ENCODE data around the gene PRR20A.
"Not testable (repeated sequence)": the region's sequence is repeated elsewhere in the genome, so short reads cannot be mapped to it uniquely, and the experiment has no call there.

The PRR20A gene

DNA sequence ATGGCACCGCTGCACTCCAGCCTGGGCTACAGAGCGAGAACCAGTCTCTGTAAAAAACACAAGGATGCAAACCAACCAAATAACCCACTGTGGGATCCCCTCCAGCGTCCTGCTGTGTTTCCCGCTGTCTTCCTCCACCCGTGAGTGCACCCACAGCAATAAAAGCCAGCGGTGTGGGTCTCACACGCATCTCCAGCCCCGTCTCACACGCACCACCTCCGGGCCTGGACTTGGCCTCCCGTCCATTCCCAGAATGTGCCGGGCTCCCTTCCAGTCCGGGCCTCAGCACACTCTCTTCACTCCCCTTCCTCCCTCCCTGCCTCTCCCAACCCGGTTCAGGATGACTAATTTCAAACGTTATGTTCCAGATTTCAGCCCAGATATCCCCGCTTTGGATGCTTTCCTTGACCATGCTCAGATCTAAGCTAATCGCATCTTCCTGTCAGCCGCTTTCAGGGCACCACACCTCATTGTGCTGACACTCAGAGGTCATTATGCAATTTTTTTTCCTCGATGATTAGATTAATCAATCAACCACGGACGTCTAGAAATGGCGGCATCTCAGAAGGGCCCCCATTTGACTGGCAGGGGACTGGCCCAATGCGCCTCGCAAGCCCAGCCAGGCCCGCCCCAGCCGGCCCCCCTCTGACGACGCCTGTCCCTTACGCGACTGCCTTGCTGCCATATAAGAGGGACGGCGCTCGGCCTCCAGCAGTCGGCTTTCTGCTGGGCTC lies at the start of gene PRR20A:
PRR20A (plus strand) TSS at position 684 of the 734 bp plus-strand sequence. CDS start 387 bp downstream, outside the sequence.
- DNase-seq: not testable (repeated sequence)

- no peak for DNase-seq
These were observed 25.8 kb upstream of the PRR20A start for GRCh38 chr13:57114945-57115344.

- DNase-seq: no peak
These were observed 17.0 kb upstream of the PRR20A start for GRCh38 chr13:57123681-57124080.

DNA sequence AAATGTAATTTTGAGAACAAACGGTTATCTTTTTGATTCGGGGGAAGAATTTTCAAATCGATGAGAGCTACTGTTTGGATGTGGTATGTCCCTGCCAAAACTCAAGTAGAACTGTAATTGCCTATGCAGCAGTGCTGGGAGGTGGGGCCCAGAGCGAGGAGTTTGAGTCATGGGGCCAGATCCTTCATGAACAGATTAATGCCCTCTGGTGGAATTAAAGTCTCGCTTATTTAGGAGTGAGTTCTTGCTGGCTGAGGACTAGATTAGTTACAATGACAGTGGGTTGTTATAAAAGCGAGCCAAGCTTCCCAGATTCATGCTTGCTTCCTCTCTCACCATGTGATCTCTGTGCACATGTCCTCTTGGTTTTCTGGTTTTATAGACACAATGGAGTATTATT lies 11.8 kb upstream of the PRR20A start:
- no peak for DNase-seq

- no peak for DNase-seq
These were observed 4.6 kb upstream of the PRR20A start for GRCh38 chr13:57136093-57136492.

DNA sequence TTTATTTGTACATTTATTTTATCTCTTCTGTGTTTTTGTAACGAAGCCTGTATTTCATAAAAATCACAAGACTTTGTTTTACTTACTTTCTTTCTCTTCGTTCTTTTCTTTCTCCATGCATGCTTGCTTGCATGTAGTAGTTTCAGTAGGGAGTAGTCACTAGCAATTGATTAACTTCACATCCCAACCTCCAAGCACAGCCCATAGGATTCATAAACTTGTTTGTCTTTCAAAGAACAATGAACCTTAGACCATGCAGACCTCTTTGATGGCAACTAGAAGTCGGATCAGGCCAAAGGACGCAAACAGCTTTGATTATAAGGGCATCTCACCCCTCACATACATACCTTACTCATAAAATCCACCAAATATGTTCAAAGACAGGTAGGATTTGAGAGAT lies 3.1 kb upstream of the PRR20A start:
- no peak for DNase-seq

DNA sequence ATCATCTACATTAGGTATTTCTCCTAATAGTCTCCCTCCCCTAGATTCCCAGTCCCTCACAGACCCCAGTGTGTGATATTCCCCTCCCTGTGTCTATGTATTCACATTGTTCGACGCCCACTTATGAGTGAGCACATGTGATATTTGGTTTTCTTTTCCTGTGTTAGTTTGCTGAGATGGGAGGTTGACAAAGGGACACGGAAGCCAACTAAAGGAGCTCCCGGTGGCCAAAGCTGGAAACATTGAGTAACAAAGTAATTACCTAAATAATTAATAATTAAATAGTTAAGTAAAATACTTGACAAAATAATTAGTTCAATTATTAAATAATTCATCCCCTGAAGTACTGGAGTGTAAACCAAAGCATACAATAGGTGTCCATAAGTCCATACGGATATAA lies 1.7 kb upstream of the PRR20A start:
- DNase-seq: no peak

- not testable (repeated sequence) for DNase-seq
These were observed 937 bp upstream of the PRR20A start for GRCh38 chr13:57139781-57140180.

- DNase-seq: not testable (repeated sequence)
These were observed 6.5 kb downstream of the PRR20A start, which contains the start of gene PRR20B for GRCh38 chr13:57147188-57147587. Gene PRR20B, plus strand, starts transcription at chr13:57147488. Its CDS starts 387 bp downstream, at chr13:57147875.

- not testable (repeated sequence) for DNase-seq
These were observed 7.4 kb downstream of the PRR20A start for GRCh38 chr13:57148106-57148505.

DNA sequence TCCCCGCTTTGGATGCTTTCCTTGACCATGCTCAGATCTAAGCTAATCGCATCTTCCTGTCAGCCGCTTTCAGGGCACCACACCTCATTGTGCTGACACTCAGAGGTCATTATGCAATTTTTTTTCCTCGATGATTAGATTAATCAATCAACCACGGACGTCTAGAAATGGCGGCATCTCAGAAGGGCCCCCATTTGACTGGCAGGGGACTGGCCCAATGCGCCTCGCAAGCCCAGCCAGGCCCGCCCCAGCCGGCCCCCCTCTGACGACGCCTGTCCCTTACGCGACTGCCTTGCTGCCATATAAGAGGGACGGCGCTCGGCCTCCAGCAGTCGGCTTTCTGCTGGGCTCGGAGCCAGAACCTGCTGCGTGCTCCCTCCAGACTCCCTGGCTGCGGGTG lies 13.0 kb downstream of the PRR20A start, which contains the start of gene PRR20C:
PRR20C (plus strand) TSS at position 301 of the 400 bp plus-strand sequence. CDS start 387 bp downstream, outside the sequence.
- DNase-seq: not testable (repeated sequence)

DNA sequence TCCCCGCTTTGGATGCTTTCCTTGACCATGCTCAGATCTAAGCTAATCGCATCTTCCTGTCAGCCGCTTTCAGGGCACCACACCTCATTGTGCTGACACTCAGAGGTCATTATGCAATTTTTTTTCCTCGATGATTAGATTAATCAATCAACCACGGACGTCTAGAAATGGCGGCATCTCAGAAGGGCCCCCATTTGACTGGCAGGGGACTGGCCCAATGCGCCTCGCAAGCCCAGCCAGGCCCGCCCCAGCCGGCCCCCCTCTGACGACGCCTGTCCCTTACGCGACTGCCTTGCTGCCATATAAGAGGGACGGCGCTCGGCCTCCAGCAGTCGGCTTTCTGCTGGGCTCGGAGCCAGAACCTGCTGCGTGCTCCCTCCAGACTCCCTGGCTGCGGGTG lies 19.6 kb downstream of the PRR20A start, which contains the start of gene PRR20D:
PRR20D (plus strand) TSS at position 301 of the 400 bp plus-strand sequence. CDS start 387 bp downstream, outside the sequence.
- DNase-seq: not testable (repeated sequence)

DNA sequence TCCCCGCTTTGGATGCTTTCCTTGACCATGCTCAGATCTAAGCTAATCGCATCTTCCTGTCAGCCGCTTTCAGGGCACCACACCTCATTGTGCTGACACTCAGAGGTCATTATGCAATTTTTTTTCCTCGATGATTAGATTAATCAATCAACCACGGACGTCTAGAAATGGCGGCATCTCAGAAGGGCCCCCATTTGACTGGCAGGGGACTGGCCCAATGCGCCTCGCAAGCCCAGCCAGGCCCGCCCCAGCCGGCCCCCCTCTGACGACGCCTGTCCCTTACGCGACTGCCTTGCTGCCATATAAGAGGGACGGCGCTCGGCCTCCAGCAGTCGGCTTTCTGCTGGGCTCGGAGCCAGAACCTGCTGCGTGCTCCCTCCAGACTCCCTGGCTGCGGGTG lies 26.2 kb downstream of the PRR20A start, which contains the start of gene PRR20E:
PRR20E (plus strand) TSS at position 301 of the 400 bp plus-strand sequence. CDS start 387 bp downstream, outside the sequence.
- not testable (repeated sequence) for DNase-seq

GRCh38 chr13:57191667-57192066 lies 50.9 kb downstream of the PRR20A start:
- no peak for DNase-seq
